VCaP (cell line): Measurements from ENCODE around the gene SEMA3G.

Experiments used
- H3K27ac ChIP-seq: fragments of 450-650 bp; 2 replicates; pipeline ENCODE4 v1.5.1; 2017
- CTCF ChIP-seq: fragments of 450-650 bp; conservative IDR thresholded peaks from 2 replicates; pipeline ENCODE4 v1.5.1; 2017; ENCODE audit warnings: mild to moderate bottlenecking, moderate library complexity

SEMA3G gene

GRCh38 chr3:52489453-52489852 is 44.5 kb upstream of the SEMA3G start:
- no peak for TF ChIP-seq CTCF
- H3K27ac ChIP-seq, result no peak overlapping the region

- no peak for TF ChIP-seq CTCF
- H3K27ac ChIP-seq, result no peak overlapping the region
Observed at GRCh38 chr3:52488746-52489145, 43.8 kb upstream of the SEMA3G start.

- no peak for TF ChIP-seq CTCF
- no peak overlapping the region for H3K27ac ChIP-seq
Observed at GRCh38 chr3:52487788-52488691, 43.1 kb upstream of the SEMA3G start.

- H3K27ac ChIP-seq, result no peak overlapping the region
- no peak for TF ChIP-seq CTCF
Observed at GRCh38 chr3:52487050-52487787, 42.3 kb upstream of the SEMA3G start.

- no peak for TF ChIP-seq CTCF
- H3K27ac ChIP-seq, result no peak overlapping the region
Observed at GRCh38 chr3:52484680-52485461, 40.0 kb upstream of the SEMA3G start.

GRCh38 chr3:52483577-52484381 is 38.9 kb upstream of the SEMA3G start:
- H3K27ac ChIP-seq, result no peak overlapping the region

More at GRCh38 chr3:52483577-52484381, 38.9 kb upstream of the SEMA3G start:
- no peak for TF ChIP-seq CTCF
